OCI-LY3 (cell line): ENCODE measurements around the gene SLAMF6.

Experiments
- H2AFZ ChIP-seq: fragments of 200-600, 300-600 bp; shearing (Covaris generic); 2 replicates; pipeline ENCODE4 v1.6.0; 2014; ENCODE audit warnings: antibody characterized with exemption, low read depth, low read length
- H3K27ac ChIP-seq: fragments of 200-600, 300-600 bp; sonication (generic); 2 replicates; pipeline ENCODE4 v1.5.1; 2014; ENCODE audit warnings: mild to moderate bottlenecking, low read length, moderate library complexity, mixed read lengths
- H3K27me3 ChIP-seq: fragments of 200-600, 300-600 bp; sonication (generic); 2 replicates; pipeline ENCODE4 v1.6.1; 2014; ENCODE audit warnings: low read depth, low read length, mixed read lengths
- H3K36me3 ChIP-seq: fragments of 200-600, 300-600 bp; sonication (generic); replicated peaks from 2 replicates; pipeline ENCODE3; 2014; ENCODE audit warnings: low read depth, low read length, mixed read lengths
- H3K4me1 ChIP-seq: fragments of 300-600, 200-600 bp; sonication (generic); 2 replicates; pipeline ENCODE4 v1.6.1; 2014; ENCODE audit warnings: low read length, mixed read lengths
- H3K4me2 ChIP-seq: fragments of 200-600, 300-600 bp; sonication (generic); 2 replicates; pipeline ENCODE4 v1.6.1; 2014; ENCODE audit warnings: low read length, mixed read lengths
- H3K4me3 ChIP-seq: fragments of 300-600, 200-600 bp; sonication (generic); 2 replicates; pipeline ENCODE4 v1.5.1; 2014; ENCODE audit warnings: antibody characterized with exemption, mild to moderate bottlenecking, low read length, moderate library complexity
- H3K79me2 ChIP-seq: fragments of 300-600, 200-600 bp; shearing (Covaris generic); 2 replicates; pipeline ENCODE4 v1.6.1; 2014; ENCODE audit warnings: mild to moderate bottlenecking, low read length, mixed read lengths
- H3K9ac ChIP-seq: fragments of 300-600, 200-600 bp; shearing (Covaris generic); 2 replicates; pipeline ENCODE4 v1.6.0; 2014; ENCODE audit warnings: mild to moderate bottlenecking, low read length, moderate library complexity
- H3K9me3 ChIP-seq: fragments of 200-600, 300-600 bp; shearing (Covaris generic); 2 replicates; pipeline ENCODE4 v1.6.1; 2014; ENCODE audit warnings: low read length, mixed read lengths; ENCODE audit not compliant: insufficient read depth
- H4K20me1 ChIP-seq: fragments of 200-600, 300-600 bp; sonication (generic); 2 replicates; pipeline ENCODE4 v1.6.1; 2016; ENCODE audit warnings: low read length, mixed read lengths; ENCODE audit not compliant: insufficient read depth
- CTCF ChIP-seq: fragments of 200-600, 300-600 bp; sonication (generic); IDR thresholded peaks from 2 replicates; pipeline ENCODE4 v1.5.1; 2014; ENCODE audit warnings: antibody characterized with exemption, low read length, low read depth
- EZH2phosphoT487 ChIP-seq: fragments of 200-600 bp; shearing (Covaris generic); IDR thresholded peaks from 2 replicates; pipeline ENCODE4 v1.6.1; 2018; ENCODE audit warnings: antibody characterized with exemption, mixed run types, low read depth

Gene SLAMF6

GRCh38 chr1:160544647-160545046 is 21.6 kb upstream of the SLAMF6 start:
- Histone ChIP-seq H3K9me3 (no peaks in the 10 kb centered on the region), H3K4me1 (peaks cover 46% of the 10 kb centered on the region), H4K20me1 (no peaks in the 10 kb centered on the region), H3K4me3 (no peak overlapping the region), H3K9ac (no peak overlapping the region), H3K27me3 (no peaks in the 10 kb centered on the region), H3K79me2 (no peaks in the 10 kb centered on the region), H3K27ac (no peak overlapping the region), H3K36me3 (no peaks in the 10 kb centered on the region), H2AFZ (peak overlapping the region; percentile 26; the same call in 1 of the 2 replicates), H3K4me2 (no peak overlapping the region)
- TF ChIP-seq EZH2phosphoT487 (no peak), CTCF (peak; percentile 89)

- no peak overlapping the region for H3K9ac ChIP-seq
- no peak overlapping the region for H2AFZ ChIP-seq
- H3K36me3 ChIP-seq = no peaks in the 10 kb centered on the region
- no peak for TF ChIP-seq CTCF
- TF ChIP-seq EZH2phosphoT487 = no peak
- peaks cover 24% of the 10 kb centered on the region for H3K4me1 ChIP-seq
- no peak overlapping the region for H3K4me2 ChIP-seq
- no peaks in the 10 kb centered on the region for H4K20me1 ChIP-seq
- no peak overlapping the region for H3K27ac ChIP-seq
- no peaks in the 10 kb centered on the region for H3K79me2 ChIP-seq
- H3K4me3 ChIP-seq = no peak overlapping the region
- H3K9me3 ChIP-seq = no peaks in the 10 kb centered on the region
- no peaks in the 10 kb centered on the region for H3K27me3 ChIP-seq
Measured at GRCh38 chr1:160542303-160542945, 19.4 kb upstream of the SLAMF6 start.

- Histone ChIP-seq H3K9me3 (no peaks in the 10 kb centered on the region), H3K4me2 (no peak overlapping the region), H2AFZ (no peak overlapping the region), H3K27ac (no peak overlapping the region), H4K20me1 (no peaks in the 10 kb centered on the region), H3K36me3 (no peaks in the 10 kb centered on the region), H3K79me2 (no peaks in the 10 kb centered on the region), H3K4me3 (no peak overlapping the region), H3K9ac (no peak overlapping the region), H3K27me3 (no peaks in the 10 kb centered on the region), H3K4me1 (peaks cover 17% of the 10 kb centered on the region)
- TF ChIP-seq EZH2phosphoT487 (no peak), CTCF (no peak)
Measured at GRCh38 chr1:160541622-160542302, 18.7 kb upstream of the SLAMF6 start.

- H3K27me3 ChIP-seq = no peaks in the 10 kb centered on the region
- H3K4me1 ChIP-seq = peaks cover 15% of the 10 kb centered on the region
- H3K36me3 ChIP-seq = no peaks in the 10 kb centered on the region
- H3K4me3 ChIP-seq = no peak overlapping the region
- peak overlapping the region; percentile 95 for H2AFZ ChIP-seq
- no peaks in the 10 kb centered on the region for H4K20me1 ChIP-seq
- TF ChIP-seq CTCF (no peak), EZH2phosphoT487 (no peak)
- H3K9ac ChIP-seq = 0 out of 2 replicates have a peak overlapping the region, but pooled peaks have one; percentile 7
- no peaks in the 10 kb centered on the region for H3K79me2 ChIP-seq
- no peaks in the 10 kb centered on the region for H3K9me3 ChIP-seq
- no peak overlapping the region for H3K27ac ChIP-seq
- H3K4me2 ChIP-seq = peak overlapping the region; percentile 49
Measured at GRCh38 chr1:160540859-160541233, 17.8 kb upstream of the SLAMF6 start.
